ENCODE results near the gene BCL7A. TPM values are rescaled to one million over a fixed set of nuclear protein-coding genes. Genes with fewer than 3 reads are reported as not detected.

Gene BCL7A
- total RNA-seq, 4 donors from 2014 or later: 4.7 to 8.5 (median 5.6) TPM

DNA sequence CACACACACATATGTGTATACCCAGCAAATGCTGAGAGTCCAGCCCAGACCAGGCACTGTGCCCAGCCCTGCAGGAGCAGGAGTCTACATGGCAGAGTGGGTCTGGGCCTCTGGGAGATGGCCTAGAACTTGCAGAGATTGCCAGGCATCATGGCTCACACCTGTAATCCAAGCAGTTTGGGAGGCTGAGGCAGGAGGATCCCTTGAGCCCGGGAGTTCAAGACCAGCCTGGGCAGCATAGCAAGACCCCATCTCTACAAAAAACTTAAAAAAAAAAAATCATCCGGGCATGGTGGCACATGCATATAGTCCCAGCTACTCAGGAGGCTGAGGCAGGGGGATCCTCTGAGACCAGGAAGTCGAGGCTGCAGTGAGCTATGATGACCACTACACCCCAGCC, 36.1 kb downstream of the BCL7A start:
- Histone ChIP-seq H3K9me3 (no peaks in the 10 kb centered on the region), H3K4me1 (peaks cover 7 to 45% (median 15%) of the 10 kb centered on the region in 3 donors), H3K36me3 (peaks cover 0 to 54% of the 10 kb centered on the region in 2 donors), H3K4me3 (no peak overlapping the region), H3K27me3 (no peaks in the 10 kb centered on the region), H3K27ac (no peak overlapping the region)
- no peak for ATAC-seq
- TF ChIP-seq POLR2A (IDR thresholded peaks at IDR 0.05): no peak
- TF ChIP-seq CTCF (IDR thresholded peaks at IDR 0.05): no peak
- no peak for TF ChIP-seq EP300 (IDR thresholded peaks at IDR 0.05)
- TF ChIP-seq POLR2AphosphoS5 (IDR thresholded peaks at IDR 0.05): no peak
- 100% methylated on average over 1 to 2 of the region's 3 CpGs for WGBS, 2 donors (ENCODE audit: low coverage in 1 of 2)

DNA sequence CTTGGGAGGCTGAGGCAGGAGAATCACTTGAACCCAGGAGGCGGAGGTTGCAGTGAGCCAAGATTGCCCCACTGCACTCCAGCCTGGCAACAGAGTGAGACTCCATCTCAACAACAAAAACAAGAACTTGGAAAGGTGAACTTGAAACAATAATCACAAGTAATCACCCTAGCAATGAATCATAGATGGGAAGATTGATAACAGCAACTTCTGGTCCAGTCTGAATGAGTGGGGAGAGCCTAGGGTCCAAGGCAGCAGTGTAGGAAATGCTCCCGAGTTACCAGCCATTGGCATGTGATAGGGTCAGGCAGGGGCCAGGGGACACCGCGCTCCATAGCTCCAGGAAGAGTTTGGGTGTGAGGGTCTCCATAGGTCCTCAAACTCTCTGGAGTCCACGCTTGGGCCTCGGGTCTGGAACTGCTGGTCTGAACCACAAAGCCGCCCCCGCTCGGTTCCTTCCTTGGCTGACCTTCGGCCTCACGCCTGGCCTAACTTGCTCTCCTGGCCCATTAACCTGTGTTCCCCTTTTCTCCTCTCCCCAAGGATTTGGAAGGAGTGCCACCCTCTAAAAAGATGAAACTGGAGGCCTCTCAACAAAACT, 37.0 kb downstream of the BCL7A start:
- Histone ChIP-seq H3K27ac (no peak overlapping the region), H3K9me3 (no peaks in the 10 kb centered on the region), H3K27me3 (no peaks in the 10 kb centered on the region), H3K36me3 (peaks cover 0 to 54% of the 10 kb centered on the region in 2 donors), H3K4me1 (peaks cover 7 to 53% (median 24%) of the 10 kb centered on the region in 3 donors), H3K4me3 (no peak overlapping the region)
- TF ChIP-seq POLR2A (IDR thresholded peaks at IDR 0.05) (no peak), CTCF (IDR thresholded peaks at IDR 0.05) (no peak), EP300 (IDR thresholded peaks at IDR 0.05) (no peak), POLR2AphosphoS5 (IDR thresholded peaks at IDR 0.05) (no peak)
- 96 to 100% methylated on average over 4 to 5 of the region's 11 CpGs for WGBS, 2 donors (ENCODE audit: low coverage in 1 of 2)
- no peak for ATAC-seq

GRCh38 chr12:122059203-122059960, 37.7 kb downstream of the BCL7A start:
- peak overlapping the region in 2 of 4 donors; percentile 39 to 54 for H3K27ac ChIP-seq
- no peaks in the 10 kb centered on the region for H3K27me3 ChIP-seq
- TF ChIP-seq POLR2A (IDR thresholded peaks at IDR 0.05) (no peak), EP300 (IDR thresholded peaks at IDR 0.05) (no peak), POLR2AphosphoS5 (IDR thresholded peaks at IDR 0.05) (no peak)
- no peak for ATAC-seq
- H3K4me1 ChIP-seq: peaks cover 7 to 53% (median 31%) of the 10 kb centered on the region in 3 donors
- H3K4me3 ChIP-seq: no peak overlapping the region
- 77 to 91% methylated on average over 7 to 13 of the region's 28 CpGs for WGBS, 2 donors (ENCODE audit: low coverage in 1 of 2)
- peaks cover 0 to 54% of the 10 kb centered on the region in 2 donors for H3K36me3 ChIP-seq
- no peaks in the 10 kb centered on the region for H3K9me3 ChIP-seq

DNA sequence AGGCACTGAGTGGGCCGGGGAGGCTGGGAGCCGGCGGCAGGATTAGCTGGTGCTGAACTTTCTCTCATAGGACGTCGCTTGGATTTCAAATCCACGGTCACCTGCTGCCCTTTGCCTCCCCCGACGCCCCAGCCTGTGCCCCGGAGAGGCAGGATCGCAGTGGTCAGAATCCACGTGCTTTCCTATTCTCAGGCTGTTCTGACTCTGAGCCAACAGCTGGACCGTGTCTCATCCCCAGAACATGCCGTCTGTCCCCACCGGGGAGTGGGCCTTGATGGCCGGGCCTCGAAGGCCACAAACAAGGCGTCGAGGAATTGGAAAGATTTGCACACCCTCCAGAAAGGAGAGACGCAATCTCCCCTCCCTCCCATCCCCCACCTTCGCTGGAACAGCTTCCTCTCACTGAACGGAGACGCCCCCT, 38.4 kb downstream of the BCL7A start:
- TF ChIP-seq POLR2A (IDR thresholded peaks at IDR 0.05): no peak
- TF ChIP-seq POLR2AphosphoS5 (IDR thresholded peaks at IDR 0.05): peak; percentile 58
- peak overlapping the region in 2 of 4 donors; percentile 39 to 54 for H3K27ac ChIP-seq
- 37 to 59% methylated on average over 6 to 7 of the region's 22 CpGs for WGBS, 2 donors (ENCODE audit: low coverage in 1 of 2)
- H3K36me3 ChIP-seq: peaks cover 0 to 52% of the 10 kb centered on the region in 2 donors
- H3K27me3 ChIP-seq: no peaks in the 10 kb centered on the region
- no peak overlapping the region for H3K4me3 ChIP-seq
- no peaks in the 10 kb centered on the region for H3K9me3 ChIP-seq
- no peak for ATAC-seq
- peaks cover 7 to 53% (median 34%) of the 10 kb centered on the region in 3 donors for H3K4me1 ChIP-seq

DNA sequence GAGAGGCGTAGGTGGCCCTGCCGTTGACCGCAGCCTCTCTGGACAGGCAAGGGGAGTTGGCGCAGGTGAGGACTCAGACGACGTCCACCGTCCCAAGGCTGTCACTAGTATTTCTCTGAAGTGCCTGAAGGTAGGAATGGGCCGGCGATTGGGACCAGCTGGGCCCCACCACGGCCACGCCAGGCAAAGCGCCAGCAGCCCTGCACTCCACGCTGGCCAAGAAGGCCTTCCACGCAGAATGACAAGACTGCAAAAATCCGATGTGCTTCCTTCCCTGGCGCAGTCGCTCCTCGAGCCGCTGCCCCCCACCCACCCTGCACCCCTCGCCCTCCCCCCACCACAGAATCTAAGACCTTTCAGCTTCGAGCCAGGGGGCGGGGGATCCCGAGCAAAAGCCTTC, 39.6 kb downstream of the BCL7A start:
- no peak overlapping the region for H3K4me3 ChIP-seq
- 91% methylated on average over 10 of the region's 23 CpGs; no CpG with 5 or more reads in 1 of the 2 donors for WGBS, 2 donors (ENCODE audit: low coverage in 1 of 2)
- TF ChIP-seq POLR2AphosphoS5 (IDR thresholded peaks at IDR 0.05): no peak
- TF ChIP-seq POLR2A (IDR thresholded peaks at IDR 0.05): no peak
- no peak for TF ChIP-seq CTCF (IDR thresholded peaks at IDR 0.05)
- no peak for TF ChIP-seq EP300 (IDR thresholded peaks at IDR 0.05)
- no peaks in the 10 kb centered on the region for H3K9me3 ChIP-seq
- peaks cover 0 to 42% of the 10 kb centered on the region in 2 donors for H3K36me3 ChIP-seq
- ATAC-seq: no peak
- H3K27ac ChIP-seq: peak overlapping the region in 2 of 4 donors; percentile 5 to 7
- no peaks in the 10 kb centered on the region for H3K27me3 ChIP-seq
- H3K4me1 ChIP-seq: peaks cover 7 to 64% (median 36%) of the 10 kb centered on the region in 3 donors

All from gastroesophageal sphincter (tissue), 4 donors.